Measurements from ENCODE around the gene TAP2.

The TAP2 gene

DNA sequence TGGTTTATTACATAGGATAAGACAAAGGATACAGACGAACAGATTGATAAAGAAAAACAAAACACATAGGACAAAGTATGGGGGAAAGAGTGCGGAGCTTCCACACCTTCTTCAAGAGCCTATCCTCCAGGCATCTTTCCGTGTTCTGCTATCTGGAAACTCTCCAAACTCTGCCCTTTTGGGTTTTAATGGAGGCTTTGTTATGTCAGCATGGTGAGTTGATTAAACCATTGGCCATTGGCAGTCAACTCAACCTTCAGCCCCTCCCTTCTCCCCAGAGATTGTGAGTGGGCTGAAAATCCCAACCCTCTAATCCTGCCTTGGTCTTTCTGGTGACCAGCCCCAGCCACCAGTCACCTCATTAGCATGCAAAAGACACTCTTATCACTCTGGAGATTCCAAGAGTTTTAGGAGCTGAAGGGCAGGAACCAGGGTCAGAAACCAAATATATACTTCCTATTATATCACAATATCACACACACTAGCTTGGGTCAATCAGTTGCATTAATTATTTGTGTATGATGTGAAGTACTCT is 45.6 kb downstream of the TAP2 start:
- no peak for DNase-seq (ENCODE audit: low spot score)

DNA sequence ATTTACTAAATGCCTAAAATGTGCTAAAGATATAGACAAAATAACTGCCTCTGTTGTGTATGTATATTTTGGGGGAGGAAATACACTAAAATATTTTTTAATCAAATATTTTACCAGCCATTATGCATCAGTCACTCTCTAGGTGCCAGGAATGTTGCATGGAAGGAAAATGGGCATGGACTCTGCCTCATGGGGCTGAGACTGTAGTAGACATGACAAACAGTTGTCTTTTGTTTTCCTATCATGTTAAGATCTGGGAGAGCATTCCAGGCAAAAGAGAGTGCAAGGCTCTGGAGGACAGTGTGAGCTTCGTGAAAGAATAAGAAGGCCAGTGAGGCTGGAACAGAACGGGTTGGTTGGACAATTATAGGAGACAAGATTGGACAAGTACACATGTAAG is 48.2 kb downstream of the TAP2 start:
- no peak for DNase-seq (ENCODE audit: low spot score)
